HG02571 (cell line): ENCODE results near the gene LDHB.
"Not testable (repeated sequence)": the region's sequence is repeated elsewhere in the genome, so short reads cannot be mapped to it uniquely, and the experiment has no call there.

ENCODE experiments used
- ATAC-seq: cut with Tn5 transposase; IDR thresholded peaks from one replicate; pipeline ENCODE4 v1.9.1; 2021; ENCODE audit warnings: mild to moderate bottlenecking, moderate library complexity; ENCODE audit not compliant: unreplicated experiment

Gene LDHB

DNA sequence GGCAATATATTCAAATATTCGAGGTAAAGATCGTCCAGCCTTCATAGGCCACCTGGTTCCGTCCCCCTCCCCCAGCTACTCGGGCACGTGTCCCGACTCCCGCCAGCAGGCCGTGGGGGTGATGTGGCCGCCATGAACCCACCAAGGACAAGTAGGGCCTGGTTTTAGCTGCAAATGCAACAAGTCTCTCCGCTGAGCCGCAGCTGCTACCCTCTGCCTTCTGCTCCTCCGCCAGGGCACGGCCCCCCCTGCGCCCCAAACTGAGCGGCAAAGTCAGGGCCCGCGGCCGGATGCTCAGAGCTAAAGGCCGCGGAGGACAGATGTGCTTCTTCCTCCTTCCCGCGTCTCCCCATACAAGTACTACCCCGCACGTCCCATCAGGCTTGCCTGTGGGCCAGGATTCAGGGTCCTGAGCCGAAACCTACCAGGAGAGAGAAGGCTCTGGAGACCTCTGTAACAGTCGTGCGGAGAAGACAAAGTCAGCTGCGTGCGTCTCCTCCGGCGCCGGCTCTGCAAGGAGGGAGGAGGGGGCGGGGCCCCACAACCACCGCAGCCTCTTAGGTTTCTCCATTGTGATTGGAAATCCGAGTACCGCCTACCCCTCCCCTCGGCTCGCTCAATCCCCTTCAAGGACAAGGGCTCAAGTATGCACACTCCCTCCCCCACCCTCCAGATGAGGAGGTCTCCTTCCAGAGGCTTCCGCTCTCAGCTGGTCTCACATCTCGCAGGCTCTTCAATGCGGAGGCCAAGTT is at the start of gene LDHB:
TSS of gene LDHB (minus strand) at position 517 of the 752 bp plus-strand sequence. CDS start 3,171 bp downstream, outside the sequence.
- peak; percentile 97 for ATAC-seq

GRCh38 chr12:21704847-21705246 is 47.2 kb upstream of the LDHB start:
- no peak for ATAC-seq

- ATAC-seq: no peak
Observed at GRCh38 chr12:21699851-21700250, 42.2 kb upstream of the LDHB start.

- no peak for ATAC-seq
Observed at GRCh38 chr12:21697904-21698630, 40.4 kb upstream of the LDHB start.

DNA sequence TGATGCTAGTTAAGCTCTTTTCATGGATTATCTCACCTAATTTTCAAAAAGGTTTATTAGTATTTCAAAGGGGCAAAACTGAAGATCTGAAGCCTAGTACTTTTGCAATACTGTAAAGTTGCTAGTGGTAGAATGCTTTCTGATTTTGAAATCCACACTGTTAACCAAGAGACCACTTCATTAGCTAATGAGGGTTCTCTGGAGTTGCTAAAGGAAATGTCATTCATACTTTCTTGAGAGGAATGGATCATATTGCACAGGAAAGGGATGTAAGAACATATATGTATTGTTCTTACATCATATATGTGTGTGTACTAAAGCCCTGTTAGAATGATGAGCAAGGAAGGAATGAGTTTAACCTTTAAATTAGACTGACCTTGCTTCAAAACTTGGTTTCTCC is 39.0 kb upstream of the LDHB start:
- no peak for ATAC-seq

- ATAC-seq: no peak
Observed at GRCh38 chr12:21695986-21696385, 38.3 kb upstream of the LDHB start.

- no peak for ATAC-seq
Observed at GRCh38 chr12:21694660-21695059, 37.0 kb upstream of the LDHB start.

DNA sequence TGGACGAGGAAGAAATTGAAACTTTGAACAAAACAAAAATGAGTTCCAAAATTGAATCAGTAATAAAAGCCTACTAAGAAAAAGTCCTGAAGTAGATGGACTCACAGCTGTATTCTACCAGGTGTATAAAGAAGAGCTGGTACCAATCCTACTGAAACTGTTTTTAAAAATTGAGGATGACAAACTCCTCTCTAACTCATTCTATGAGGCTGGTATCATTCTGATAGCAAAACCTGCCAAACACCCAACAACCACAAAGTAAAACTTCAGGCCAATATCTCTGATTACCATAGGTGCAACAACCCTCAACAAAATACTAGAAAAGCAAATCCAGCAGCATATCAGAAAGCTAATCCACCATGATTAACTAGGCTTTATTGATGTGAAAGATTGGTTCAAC is 33.9 kb upstream of the LDHB start:
- ATAC-seq: no peak

- ATAC-seq: no peak
Observed at GRCh38 chr12:21690704-21691368, 33.2 kb upstream of the LDHB start.

GRCh38 chr12:21683115-21683514 is 25.5 kb upstream of the LDHB start:
- no peak for ATAC-seq

DNA sequence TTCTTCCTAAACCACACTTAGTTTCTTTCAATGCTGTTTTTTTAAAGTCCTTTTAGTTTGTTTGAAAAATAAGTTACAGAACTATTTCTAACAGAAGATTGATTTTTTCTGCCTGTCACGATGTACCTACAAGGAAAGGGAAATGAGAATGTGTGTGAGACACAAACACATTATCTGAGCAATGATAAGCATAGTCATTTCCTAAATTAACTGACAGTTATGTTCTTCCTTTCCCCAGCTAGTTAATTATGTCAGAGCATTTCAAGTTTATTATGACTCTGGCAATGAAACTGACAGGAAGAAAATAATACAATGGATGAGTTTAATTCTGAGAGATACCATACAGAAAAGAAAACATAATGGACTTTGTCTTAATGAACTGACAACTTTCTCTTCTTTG is 21.3 kb upstream of the LDHB start:
- no peak for ATAC-seq

DNA sequence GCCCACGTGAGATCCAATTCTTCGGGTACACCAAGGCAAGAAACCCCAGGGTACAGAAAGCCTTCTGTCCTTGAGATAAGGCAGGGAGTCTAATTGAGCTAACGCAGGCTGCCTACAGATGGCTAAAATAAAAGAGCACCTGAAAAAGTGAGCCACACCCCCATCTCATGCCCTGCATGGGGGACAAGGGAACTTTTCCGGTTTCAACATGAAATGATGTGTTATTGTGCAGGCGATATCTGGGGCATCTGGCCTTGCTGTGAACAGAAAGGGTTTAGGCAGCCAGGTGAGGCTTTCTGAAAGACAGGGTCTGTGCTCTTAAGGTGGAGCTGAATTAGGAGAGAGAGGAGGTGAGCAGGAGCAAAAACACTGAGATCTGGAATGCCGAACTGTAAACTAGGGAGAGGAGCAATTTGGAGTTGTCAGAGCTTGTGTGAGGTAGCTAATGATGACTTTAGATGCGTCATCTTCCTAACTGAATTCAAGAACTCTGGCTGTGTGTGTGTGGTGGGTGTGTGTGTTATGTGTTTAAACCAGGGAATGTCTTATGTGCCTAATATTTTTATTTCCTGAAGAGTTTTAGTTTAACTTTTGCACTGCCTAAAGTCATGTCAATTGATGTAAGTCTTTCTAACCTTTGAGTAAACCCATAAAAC is 20.1 kb upstream of the LDHB start:
- no peak for ATAC-seq

DNA sequence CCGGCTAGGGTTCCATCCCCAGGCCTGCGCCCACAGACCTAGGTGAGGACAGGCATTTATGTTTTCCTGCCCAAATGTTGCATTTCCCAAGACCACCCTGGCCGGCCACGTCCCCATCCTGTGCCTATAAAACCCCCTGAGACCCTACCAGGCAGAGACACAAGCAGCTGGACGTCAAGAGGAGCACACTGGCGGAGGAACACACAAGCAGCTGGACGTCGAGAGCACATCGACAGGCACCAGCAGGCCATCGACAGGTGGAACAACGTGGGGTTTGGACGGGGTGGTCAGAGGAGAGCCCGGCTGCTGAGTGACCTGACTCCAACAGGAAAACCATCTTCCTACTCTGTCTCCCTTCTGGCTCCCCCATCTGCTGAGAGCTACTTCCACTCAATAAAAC is 19.6 kb upstream of the LDHB start:
- no peak for ATAC-seq

DNA sequence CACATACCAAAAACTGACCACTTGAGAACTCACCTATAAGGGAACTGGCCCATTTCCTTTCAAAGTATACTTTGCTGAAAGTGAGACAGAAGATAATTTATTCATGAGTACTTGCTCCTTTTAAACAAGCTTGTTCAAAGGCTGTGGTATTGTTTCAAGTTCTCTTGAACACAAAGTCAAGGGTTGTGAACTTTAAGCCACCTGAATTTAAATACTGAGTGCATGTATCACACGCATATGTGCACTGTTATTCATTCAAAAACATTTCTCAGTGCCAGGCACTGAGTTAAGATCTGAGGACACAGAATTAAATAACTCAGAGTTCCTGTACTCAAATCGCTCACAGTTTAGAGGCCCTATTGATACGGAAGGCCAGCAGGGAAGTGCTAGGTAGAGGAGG is 19.1 kb upstream of the LDHB start:
- no peak for ATAC-seq

DNA sequence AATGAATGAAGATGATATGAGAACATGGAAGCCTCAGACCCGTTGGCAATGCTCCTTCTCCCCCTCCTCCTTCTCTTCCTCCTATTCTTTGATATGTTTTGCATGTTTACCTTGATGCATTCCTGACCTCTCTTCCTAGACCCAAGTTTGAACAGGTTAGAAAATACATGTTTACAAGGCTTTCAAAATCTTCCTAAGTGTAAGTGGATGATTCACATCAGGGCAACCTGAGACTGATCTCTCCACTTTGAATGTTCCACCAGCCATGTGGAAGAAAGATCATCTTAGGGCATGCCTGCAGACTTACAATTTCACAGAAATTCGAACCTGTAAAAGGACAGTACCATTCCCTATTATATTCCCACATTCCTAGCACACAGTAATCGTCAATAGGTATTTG is 18.0 kb upstream of the LDHB start:
- ATAC-seq: no peak

DNA sequence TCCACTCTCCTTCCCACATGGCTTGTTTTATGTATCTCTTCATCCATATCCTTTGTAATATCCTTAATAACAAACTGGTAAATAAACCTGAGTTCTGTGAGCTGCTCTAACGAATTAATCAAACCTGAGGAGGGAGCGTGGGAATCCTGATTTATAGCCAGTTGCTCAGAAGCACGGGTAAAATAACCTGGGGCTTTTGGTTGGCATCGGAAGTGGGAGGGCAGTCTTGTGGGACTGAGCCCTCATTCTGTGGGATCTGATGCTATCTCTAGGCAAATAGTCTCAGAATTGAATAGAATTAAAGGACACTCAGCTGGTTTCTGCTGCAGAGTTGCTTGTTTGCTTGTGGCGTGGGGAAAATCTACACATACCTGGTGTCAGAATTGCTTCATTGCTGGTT is 17.5 kb upstream of the LDHB start:
- no peak for ATAC-seq

- not testable (repeated sequence) for ATAC-seq
Observed at GRCh38 chr12:21673830-21674552, 16.3 kb upstream of the LDHB start.

DNA sequence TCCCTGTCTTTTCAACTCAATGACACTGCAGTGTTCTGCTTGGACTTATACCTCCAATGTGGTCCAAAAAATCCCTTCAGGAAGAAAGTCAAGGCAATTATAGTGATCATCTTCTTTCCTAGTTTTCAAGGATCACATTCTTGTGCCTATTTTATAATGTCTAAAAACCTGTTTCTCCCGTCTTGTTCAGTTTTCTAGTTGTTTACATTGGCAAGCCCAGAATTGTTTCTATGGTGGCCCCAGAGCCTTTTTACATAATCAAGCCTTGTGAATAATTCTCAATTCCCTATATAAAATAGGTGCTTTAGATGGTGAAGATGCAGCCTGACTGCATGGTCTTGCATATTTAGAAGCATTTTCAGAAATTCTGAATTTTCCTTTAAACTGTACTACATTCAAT is 14.5 kb upstream of the LDHB start:
- ATAC-seq: no peak

DNA sequence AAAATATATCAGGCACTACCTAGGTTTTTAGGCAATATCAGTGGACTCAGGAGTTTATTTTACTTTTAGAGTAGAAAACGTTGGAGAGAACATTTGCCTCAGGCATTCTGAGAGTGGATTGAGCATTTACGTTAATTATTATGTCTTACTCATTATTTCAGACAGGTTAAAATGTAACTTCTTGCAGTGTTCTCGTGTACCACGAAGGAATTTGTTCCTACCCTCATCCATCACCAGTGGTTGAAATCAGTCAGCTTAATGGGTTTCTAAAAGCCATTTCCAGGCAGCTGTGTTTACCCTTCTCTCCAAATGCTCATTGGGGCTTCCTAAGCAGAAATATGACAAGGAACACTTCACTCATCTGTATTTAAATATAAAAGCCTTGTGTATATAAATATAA is 9.1 kb upstream of the LDHB start:
- ATAC-seq: no peak

GRCh38 chr12:21665816-21666215 is 8.2 kb upstream of the LDHB start:
- no peak for ATAC-seq
